Transverse colon (tissue), 3 donors: ENCODE measurements around the gene PHF12.

ENCODE experiments used
- CTCF ChIP-seq, 5 experiments: fragments of 200-600 bp in 3 of 5; fragments of 450-650 bp in 2 of 5; sonication (generic) in 3 of 5; IDR thresholded peaks; 1 replicate in 2 of 5; 2 replicates in 3 of 5; pipeline ENCODE4 v1.5.1; 2016 to 2017; ENCODE audit warnings: antibody characterized with exemption in 5 of 5, inconsistent platforms in 3 of 5, mild to moderate bottlenecking in 2 of 5, moderate library complexity in 1 of 5
- EP300 ChIP-seq: sonication (generic); formaldehyde crosslinking; IDR thresholded peaks from one replicate; pipeline ENCODE4 v1.6.1; 2017; ENCODE audit warnings: antibody characterized with exemption, low read depth
- POLR2A ChIP-seq: fragments of 450-650 bp; IDR thresholded peaks from one replicate; pipeline ENCODE4 v1.6.1; 2016; ENCODE audit warnings: antibody characterized with exemption, mild to moderate bottlenecking, moderate library complexity

DNA sequence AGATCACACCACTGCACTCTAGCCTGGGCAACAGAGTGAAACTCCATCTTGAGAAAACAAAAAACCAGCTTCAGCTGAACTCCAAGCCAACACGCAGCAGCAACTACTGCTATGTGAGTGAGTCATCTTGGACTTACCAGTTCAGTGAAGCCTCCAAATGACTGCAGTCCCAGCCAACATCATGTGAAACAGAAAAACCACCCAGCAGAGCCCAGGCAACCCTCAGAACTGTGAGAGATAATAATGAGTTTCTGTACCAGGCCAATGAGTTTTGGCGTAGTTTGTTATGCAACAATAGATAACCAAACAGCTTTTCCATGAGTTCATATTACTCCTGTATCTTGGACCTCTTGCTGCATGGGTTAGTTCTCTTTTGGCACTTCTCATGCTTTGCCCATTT is 23.3 kb downstream of the PHF12 start:
- no peak for TF ChIP-seq CTCF (IDR thresholded peaks at IDR 0.05)
- TF ChIP-seq EP300, result no peak
- TF ChIP-seq POLR2A, result no peak
